Activated CD4-positive, alpha-beta T cell treated with anti-CD3 and anti-CD28 coated beads, Interleukin-2, amount 10 ng/mL, durations not matched to agents 24 days and 14 days (primary cell): ENCODE data around the gene ITIH3. TPM values are rescaled to one million over a fixed set of nuclear protein-coding genes. Genes with fewer than 3 reads are reported as not detected.

ENCODE experiments used
- DNase-seq: peaks from one replicate; pipeline ENCODE4 v3.0.0; 2022
- H3K27ac Mint-ChIP-seq: one replicate; pipeline ENCODE4 v1.8.0; 2022; ENCODE audit warnings: mild to moderate bottlenecking, mixed read lengths
- H3K27me3 Mint-ChIP-seq: one replicate; pipeline ENCODE4 v1.8.0; 2022; ENCODE audit warnings: mixed read lengths
- H3K36me3 Mint-ChIP-seq: one replicate; pipeline ENCODE4 v1.8.0; 2022; ENCODE audit warnings: low read depth, mild to moderate bottlenecking, mixed read lengths
- H3K4me1 Mint-ChIP-seq: one replicate; pipeline ENCODE4 v1.8.0; 2021; ENCODE audit warnings: mixed read lengths
- H3K4me3 Mint-ChIP-seq: one replicate; pipeline ENCODE4 v1.8.0; 2022; ENCODE audit warnings: mild to moderate bottlenecking, moderate library complexity, mixed read lengths
- H3K9me3 Mint-ChIP-seq: one replicate; pipeline ENCODE4 v1.8.0; 2021; ENCODE audit warnings: mixed read lengths
- intact Hi-C: fragments of 100-400 bp; cut with micrococcal nuclease; formaldehyde crosslinking; loops from one replicate; pipeline ENCODE4 v1.15.1; 2023
- total RNA-seq: library from RNA; stranded (reverse); gene quantifications from 2 replicates; pipeline ENCODE4 v1.2.3, GENCODE V29; 2022

Gene ITIH3
- total RNA-seq, 1 donor from 2014 or later: not detected

- no peaks in the 10 kb centered on the region for H3K9me3 Mint-ChIP-seq
- no peaks in the 10 kb centered on the region for H3K36me3 Mint-ChIP-seq
- intact Hi-C loops: no loop called here
- DNase-seq: no peak
- H3K4me3 Mint-ChIP-seq: no peak overlapping the region
- H3K27me3 Mint-ChIP-seq: no peaks in the 10 kb centered on the region
- no peak overlapping the region for H3K27ac Mint-ChIP-seq
- no peaks in the 10 kb centered on the region for H3K4me1 Mint-ChIP-seq
These were observed 21.6 kb downstream of the ITIH3 start for GRCh38 chr3:52816199-52816598.

- H3K27ac Mint-ChIP-seq: no peak overlapping the region
- H3K27me3 Mint-ChIP-seq: no peaks in the 10 kb centered on the region
- DNase-seq: no peak
- H3K9me3 Mint-ChIP-seq: no peaks in the 10 kb centered on the region
- H3K4me1 Mint-ChIP-seq: no peaks in the 10 kb centered on the region
- intact Hi-C loops: no loop called here
- H3K4me3 Mint-ChIP-seq: no peak overlapping the region
- no peaks in the 10 kb centered on the region for H3K36me3 Mint-ChIP-seq
These were observed 22.1 kb downstream of the ITIH3 start for GRCh38 chr3:52816654-52817053.

- Mint-ChIP-seq H3K9me3 (no peaks in the 10 kb centered on the region), H3K36me3 (no peaks in the 10 kb centered on the region), H3K27ac (no peak overlapping the region), H3K27me3 (no peaks in the 10 kb centered on the region), H3K4me1 (no peaks in the 10 kb centered on the region), H3K4me3 (no peak overlapping the region)
- intact Hi-C loops: no loop called here
- no peak for DNase-seq
These were observed 22.6 kb downstream of the ITIH3 start for GRCh38 chr3:52817221-52817620.

GRCh38 chr3:52817860-52818259, 23.3 kb downstream of the ITIH3 start:
- intact Hi-C loops: no loop called here
- H3K4me1 Mint-ChIP-seq: no peaks in the 10 kb centered on the region
- no peaks in the 10 kb centered on the region for H3K27me3 Mint-ChIP-seq
- no peak overlapping the region for H3K27ac Mint-ChIP-seq
- H3K9me3 Mint-ChIP-seq: no peaks in the 10 kb centered on the region
- DNase-seq: no peak
- no peak overlapping the region for H3K4me3 Mint-ChIP-seq
- H3K36me3 Mint-ChIP-seq: no peaks in the 10 kb centered on the region

GRCh38 chr3:52819936-52820335, 25.3 kb downstream of the ITIH3 start:
- intact Hi-C loops: no loop called here

GRCh38 chr3:52820736-52821135, 26.1 kb downstream of the ITIH3 start:
- intact Hi-C loops: no loop called here
- Mint-ChIP-seq H3K4me3 (no peak overlapping the region), H3K9me3 (no peaks in the 10 kb centered on the region), H3K36me3 (no peaks in the 10 kb centered on the region), H3K27ac (no peak overlapping the region), H3K4me1 (no peaks in the 10 kb centered on the region), H3K27me3 (no peaks in the 10 kb centered on the region)
- DNase-seq: peak; percentile 73

More at GRCh38 chr3:52819936-52820335, 25.3 kb downstream of the ITIH3 start:
- Mint-ChIP-seq H3K4me1 (no peaks in the 10 kb centered on the region), H3K9me3 (no peaks in the 10 kb centered on the region), H3K27ac (no peak overlapping the region), H3K36me3 (no peaks in the 10 kb centered on the region), H3K27me3 (no peaks in the 10 kb centered on the region), H3K4me3 (no peak overlapping the region)
- no peak for DNase-seq

- Mint-ChIP-seq H3K9me3 (no peaks in the 10 kb centered on the region), H3K36me3 (no peaks in the 10 kb centered on the region), H3K27me3 (no peaks in the 10 kb centered on the region), H3K27ac (no peak overlapping the region), H3K4me3 (no peak overlapping the region), H3K4me1 (no peaks in the 10 kb centered on the region)
- intact Hi-C loops: no loop called here
- no peak for DNase-seq
These were observed 27.8 kb downstream of the ITIH3 start for GRCh38 chr3:52822363-52822762.

- Mint-ChIP-seq H3K27me3 (no peaks in the 10 kb centered on the region), H3K36me3 (no peaks in the 10 kb centered on the region), H3K27ac (no peak overlapping the region), H3K4me3 (no peak overlapping the region), H3K4me1 (no peaks in the 10 kb centered on the region), H3K9me3 (no peaks in the 10 kb centered on the region)
- intact Hi-C loops: no loop called here
- no peak for DNase-seq
These were observed 29.4 kb downstream of the ITIH3 start for GRCh38 chr3:52824037-52824436.

- DNase-seq: no peak
- Mint-ChIP-seq H3K36me3 (no peaks in the 10 kb centered on the region), H3K27me3 (no peaks in the 10 kb centered on the region), H3K9me3 (no peaks in the 10 kb centered on the region), H3K4me1 (peaks cover 5% of the 10 kb centered on the region), H3K4me3 (no peak overlapping the region), H3K27ac (no peak overlapping the region)
- intact Hi-C loops: no loop called here
These were observed 32.8 kb downstream of the ITIH3 start for GRCh38 chr3:52827441-52827840.

- no peaks in the 10 kb centered on the region for H3K27me3 Mint-ChIP-seq
- DNase-seq: no peak
- intact Hi-C loops: no loop called here
- no peaks in the 10 kb centered on the region for H3K9me3 Mint-ChIP-seq
- H3K4me1 Mint-ChIP-seq: peaks cover 5% of the 10 kb centered on the region
- no peak overlapping the region for H3K27ac Mint-ChIP-seq
- no peaks in the 10 kb centered on the region for H3K36me3 Mint-ChIP-seq
- no peak overlapping the region for H3K4me3 Mint-ChIP-seq
These were observed 33.3 kb downstream of the ITIH3 start for GRCh38 chr3:52827866-52828376.

GRCh38 chr3:52829482-52829881, 34.9 kb downstream of the ITIH3 start:
- Mint-ChIP-seq H3K27ac (no peak overlapping the region), H3K9me3 (no peaks in the 10 kb centered on the region), H3K4me1 (peaks cover 5% of the 10 kb centered on the region), H3K4me3 (no peak overlapping the region), H3K27me3 (no peaks in the 10 kb centered on the region), H3K36me3 (no peaks in the 10 kb centered on the region)
- DNase-seq: no peak
- intact Hi-C loops: no loop called here

- H3K36me3 Mint-ChIP-seq: no peaks in the 10 kb centered on the region
- no peaks in the 10 kb centered on the region for H3K27me3 Mint-ChIP-seq
- H3K27ac Mint-ChIP-seq: no peak overlapping the region
- H3K4me3 Mint-ChIP-seq: no peak overlapping the region
- intact Hi-C loops: no loop called here
- DNase-seq: no peak
- H3K9me3 Mint-ChIP-seq: no peaks in the 10 kb centered on the region
- peaks cover 5% of the 10 kb centered on the region for H3K4me1 Mint-ChIP-seq
These were observed 35.4 kb downstream of the ITIH3 start for GRCh38 chr3:52829906-52830463.

- Mint-ChIP-seq H3K4me3 (no peak within 1 kb of the TSS), H3K27me3 (no peaks in the 10 kb centered on the region), H3K27ac (peak within 1 kb of the TSS; percentile 34), H3K9me3 (no peaks in the 10 kb centered on the region), H3K36me3 (no peaks in the 10 kb centered on the region), H3K4me1 (peaks cover 5% of the 10 kb centered on the region)
- intact Hi-C loops: no loop called here
- no peak for DNase-seq
These were observed 36.1 kb downstream of the ITIH3 start, which contains the start of gene ITIH4 for GRCh38 chr3:52830535-52831258. TSS of gene ITIH4 (minus strand) at chr3:52830672. CDS start at chr3:52830642, 30 bp downstream.

GRCh38 chr3:52831500-52832301, 37.1 kb downstream of the ITIH3 start:
- no peaks in the 10 kb centered on the region for H3K9me3 Mint-ChIP-seq
- H3K4me3 Mint-ChIP-seq: no peak overlapping the region
- no peaks in the 10 kb centered on the region for H3K36me3 Mint-ChIP-seq
- intact Hi-C loops: no loop called here
- H3K4me1 Mint-ChIP-seq: peaks cover 6% of the 10 kb centered on the region
- DNase-seq: no peak
- no peak overlapping the region for H3K27ac Mint-ChIP-seq
- no peaks in the 10 kb centered on the region for H3K27me3 Mint-ChIP-seq
